K562 (cell line): Measurements from ENCODE around the gene ZNF330. TPM values are rescaled to one million over a fixed set of nuclear protein-coding genes. Genes with fewer than 3 reads are reported as not detected.

Source experiments
- ATAC-seq: fragments of 200-7000 bp; cut with Tn5 transposase; 3 replicates; pipeline ENCODE4 v1.9.1; 2020; ENCODE audit warnings: moderate library complexity
- BruUV-seq: library from RNA; stranded (reverse); fragments of 400-500 nt; replicated peaks from 2 replicates; lab custom pipeline; 2021; lab: Mats Ljungman, UMichigan
- CTCF ChIA-PET: fragments of 300-600 bp; formaldehyde crosslinking; extraction: SDS; loops from one replicate; lab custom pipeline; 2021; ENCODE audit warnings: low intra/inter-chr PET ratio; lab: Yijun Ruan, JAX
- POLR2A ChIA-PET: fragments of 300-600, 350-650 bp; sonication (Branson Sonifier 250); formaldehyde crosslinking; extraction: SDS; loops from one replicate; lab custom pipeline; 2021; ENCODE audit warnings: antibody characterized with exemption, inconsistent platforms; lab: Yijun Ruan, JAX
- DNase-seq, 4 experiments: peaks; one replicate each; pipeline versions ENCODE4 v3.0.0 to v3.0.0-alpha.2; 2011 to 2018; ENCODE audit warnings: low spot score in 3 of 4, mixed read lengths in 3 of 4; ENCODE audit errors: extremely low read depth in 1 of 4
- FAIRE-seq: peaks from 2 replicates; lab custom pipeline; 2011; peaks lifted over from hg19 to GRCh38; lab: Jason Lieb, UNC
- H2AFZ ChIP-seq: 2 replicates; pipeline ENCODE4 v1.6.0; 2011; ENCODE audit warnings: low read depth, low read length, control low read depth, inconsistent platforms
- H3K27ac ChIP-seq: fragments of 200-600 bp; 3 replicates; pipeline ENCODE4 v1.8.0; 2011; ENCODE audit warnings: low read depth, mild to moderate bottlenecking, control low read depth, inconsistent platforms, low read length, moderate library complexity, mixed read lengths; ENCODE audit errors: extremely low read depth
- H3K27me3 ChIP-seq, 2 experiments: fragments of 300-600 bp in 1 of 2; 2 replicates in 1 of 2; 3 replicates in 1 of 2; pipeline versions ENCODE4 v1.6.0 to v1.8.0; 2011; ENCODE audit warnings: inconsistent platforms in 2 of 2, low read length in 2 of 2, mild to moderate bottlenecking in 1 of 2, mixed read lengths in 1 of 2, moderate library complexity in 1 of 2; ENCODE audit not compliant: control insufficient read depth in 2 of 2, insufficient read depth in 2 of 2
- H3K36me3 ChIP-seq: fragments of 300-600 bp; 3 replicates; pipeline ENCODE4 v1.8.0; 2011; ENCODE audit warnings: mild to moderate bottlenecking, low read length, inconsistent platforms; ENCODE audit not compliant: control insufficient read depth, insufficient read depth
- H3K4me1 ChIP-seq, 2 experiments: fragments of 200-600 bp in 1 of 2; replicated peaks in 1 of 2; 2 replicates in 1 of 2; 3 replicates in 1 of 2; pipeline versions ENCODE4 v1.5.1 to v1.8.0; 2011; ENCODE audit warnings: inconsistent platforms in 2 of 2, low read length in 2 of 2, mild to moderate bottlenecking in 1 of 2, mixed read lengths in 1 of 2, moderate library complexity in 1 of 2; ENCODE audit not compliant: control insufficient read depth in 2 of 2, insufficient read depth in 2 of 2
- H3K4me2 ChIP-seq: 2 replicates; pipeline ENCODE4 v1.6.1; 2011; ENCODE audit warnings: low read length, control low read depth, inconsistent platforms, mixed read lengths; ENCODE audit not compliant: insufficient read depth
- H3K4me3 ChIP-seq: fragments of 200-600 bp; sonication (generic), shearing (Covaris generic); 2 replicates; pipeline ENCODE4 v1.5.1; 2016; ENCODE audit warnings: control low read depth, inconsistent platforms
- H3K79me2 ChIP-seq: fragments of 200-600 bp; 3 replicates; pipeline ENCODE4 v1.8.0; 2011; ENCODE audit warnings: low read length, inconsistent platforms; ENCODE audit not compliant: control insufficient read depth, insufficient read depth
- H3K9ac ChIP-seq, 2 experiments: 2 replicates each; pipeline versions ENCODE4 v1.6.0 to v1.6.1; 2011; ENCODE audit warnings: low read depth in 2 of 2, low read length in 2 of 2, control low read depth in 1 of 2, inconsistent platforms in 1 of 2, mild to moderate bottlenecking in 1 of 2, mixed read lengths in 1 of 2; ENCODE audit not compliant: insufficient read depth in 1 of 2
- H3K9me1 ChIP-seq: one replicate; pipeline ENCODE4 v1.6.0; 2011; ENCODE audit warnings: inconsistent platforms, mild to moderate bottlenecking, low read length, moderate library complexity; ENCODE audit not compliant: control insufficient read depth, insufficient read depth
- H3K9me3 ChIP-seq: replicated peaks from 2 replicates; pipeline ENCODE4 v1.5.1; 2011; ENCODE audit warnings: low read depth, low read length, inconsistent platforms; ENCODE audit not compliant: control insufficient read depth, insufficient read depth
- H4K20me1 ChIP-seq: replicated peaks from 2 replicates; pipeline ENCODE4 v1.6.1; 2011; ENCODE audit warnings: low read length, inconsistent platforms, mixed read lengths; ENCODE audit not compliant: control insufficient read depth, insufficient read depth
- ELK1 ChIP-seq: sonication (generic); formaldehyde crosslinking; IDR thresholded peaks from 2 replicates; pipeline ENCODE4 v1.8.1; 2022; ENCODE audit warnings: missing genetic modification reagents
- ETV5 ChIP-seq: sonication (generic); formaldehyde crosslinking; IDR thresholded peaks from 2 replicates; pipeline ENCODE4 v1.4.0; 2020; ENCODE audit warnings: low read depth, mild to moderate bottlenecking, missing genetic modification reagents
- SMAD3 ChIP-seq: fragments of 450-650 bp; formaldehyde crosslinking; conservative IDR thresholded peaks from 2 replicates; pipeline ENCODE4 v1.4.0; 2020; ENCODE audit warnings: mild to moderate bottlenecking
- TFAM ChIP-seq: fragments of 250-450 bp; sonication (Bioruptor Pico); conservative IDR thresholded peaks from 2 replicates; pipeline ENCODE4 v1.5.0; 2021; ENCODE audit warnings: mild to moderate bottlenecking, moderate library complexity
- ZKSCAN3 ChIP-seq: fragments of 250-450 bp; sonication (Bioruptor Pico); IDR thresholded peaks from 2 replicates; pipeline ENCODE4 v1.4.0; 2020
- ZNF174 ChIP-seq: fragments of 250-450 bp; sonication (Bioruptor Pico); IDR thresholded peaks from 2 replicates; pipeline ENCODE4 v1.4.0; 2020; ENCODE audit warnings: mild to moderate bottlenecking
- ZNF280A ChIP-seq: fragments of 450-650 bp; IDR thresholded peaks from 2 replicates; pipeline ENCODE4 v1.6.1; 2018; ENCODE audit warnings: mild to moderate bottlenecking, low read depth; ENCODE audit not compliant: partially characterized antibody
- ZNF589 ChIP-seq: fragments of 200-800 bp; sonication (Bioruptor generic); IDR thresholded peaks from 2 replicates; pipeline ENCODE4 v1.6.1; 2016; ENCODE audit warnings: low read depth, missing genetic modification characterization, missing compliant biosample characterization
- ZNF696 ChIP-seq: fragments of 250-450 bp; sonication (Bioruptor Pico); conservative IDR thresholded peaks from 2 replicates; pipeline ENCODE4 v1.4.0; 2020; ENCODE audit warnings: mild to moderate bottlenecking, moderate library complexity
- ZNF707 ChIP-seq: fragments of 250-450 bp; sonication (Bioruptor Pico); conservative IDR thresholded peaks from 2 replicates; pipeline ENCODE4 v1.8.0; 2022; ENCODE audit warnings: inconsistent platforms, mild to moderate bottlenecking, moderate library complexity
- WGBS: fragments of 100-300 bp; shearing (Covaris generic); methylation state at CpG from one replicate; pipeline ENCODE4 v1.1.6; 2016; ENCODE audit warnings: low coverage, mixed read lengths; ENCODE audit not compliant: insufficient coverage; ENCODE audit errors: missing lambda C conversion rate; 5-methylcytosine and 5-hydroxymethylcytosine counted together
- in situ Hi-C: fragments of 300-500 bp; cut with MboI; formaldehyde crosslinking; loops from 4 replicates; pipeline ENCODE4 v1.15.0; 2018; ENCODE audit warnings: inconsistent platforms, mixed read lengths
- intact Hi-C: fragments of 100-400 bp; cut with micrococcal nuclease; formaldehyde crosslinking; loops from 2 replicates; pipeline ENCODE4 v1.14.2; 2022
- polyA plus RNA-seq, 8 experiments: library from polyadenylated mRNA; depleted of rRNA in 4 of 8; stranded (reverse) in 5 of 8; unstranded in 3 of 8; fragments of >200 nt; fragmentation: Nextera tagmentation in 2 of 8; fragmentation: Illumina TruSeq in 1 of 8; extraction: Ambion mirVana in 2 of 8; extraction: Trizol in 1 of 8; gene quantifications; 2 replicates each; pipeline versions ENCODE4 v1.2.1 to v1.2.3, GENCODE V29; 2011 to 2014; ENCODE audit warnings: inconsistent platforms in 1 of 8, missing spikeins in 1 of 8
- total RNA-seq, 7 experiments: library from RNA; depleted of rRNA in 6 of 7; stranded (reverse); fragments of >200 nt in 6 of 7; fragmentation: Illumina TruSeq in 2 of 7; extraction: Trizol in 2 of 7; gene quantifications; 2 replicates each; pipeline versions ENCODE4 v1.2.1 to v1.2.3, GENCODE V29; 2011 to 2021; ENCODE audit warnings: low replicate concordance in 1 of 7

The ZNF330 gene
- total and polyA plus RNA-seq, 9 of the 15 experiments (the other 6 are each of a cell fraction or from before 2014, with no cell fraction given), result 70.0 to 115 (median 92.0) TPM

- no peaks in the 10 kb centered on the region for H4K20me1 ChIP-seq
- DNase-seq (no peak), FAIRE-seq (no peak), ATAC-seq (no peak)
- ChIA-PET CTCF (interaction anchor here (0.9 kb wide), 1 partner anchor 16 kb away, joined by 3 read pairs; no protein-coding TSS in a partner anchor), POLR2A (no interaction called here)
- H3K27ac ChIP-seq, result no peak overlapping the region
- WGBS, result 10% methylated on average over 17 of the region's 26 CpGs
- intact Hi-C loops (no loop called here), in situ Hi-C loops (no loop called here)
- no peak overlapping the region for H3K4me2 ChIP-seq
- H3K9me3 ChIP-seq, result 0 out of 2 replicates have a peak, but pooled peaks cover 1% of the 10 kb centered on the region
- H3K9ac ChIP-seq, result no peak overlapping the region
- peaks cover 0 to 7% of the 10 kb centered on the region in 2 experiments; a peak in 1 of 5 replicates for H3K4me1 ChIP-seq
- BruUV-seq, result no TSS peak
- no peak overlapping the region for H2AFZ ChIP-seq
- no peak for TF ChIP-seq ETV5 (CRISPR knock-in tag)
- TF ChIP-seq ZNF707 (CRISPR knock-in tag), result no peak
- no peak for TF ChIP-seq ZKSCAN3 (CRISPR knock-in tag)
- no peak for TF ChIP-seq ZNF696
- no peak for TF ChIP-seq ZNF174 (CRISPR knock-in tag)
- no peak for TF ChIP-seq ZNF589
- TF ChIP-seq ELK1 (CRISPR knock-in tag), result no peak
- TF ChIP-seq TFAM (CRISPR knock-in tag), result no peak
- no peak for TF ChIP-seq ZNF280A
- no peak for TF ChIP-seq SMAD3 (CRISPR knock-in tag)
- no peaks in the 10 kb centered on the region for H3K79me2 ChIP-seq
- H3K27me3 ChIP-seq, result no peaks in the 10 kb centered on the region; a peak in 1 of 5 replicates
- H3K4me3 ChIP-seq, result no peak overlapping the region
- H3K9me1 ChIP-seq, result no peaks in the 10 kb centered on the region
- H3K36me3 ChIP-seq, result no peaks in the 10 kb centered on the region
Measured at GRCh38 chr4:141213550-141213991, 7.1 kb upstream of the ZNF330 start.
